HepG2 (cell line): ENCODE results near the gene CCDC91. TPM values are rescaled to one million over a fixed set of nuclear protein-coding genes. Genes with fewer than 3 reads are reported as not detected.

ENCODE experiments used
- ATAD3A ChIP-seq: sonication (generic); formaldehyde crosslinking; IDR thresholded peaks from 2 replicates; pipeline ENCODE4 v1.4.0; 2020; ENCODE audit warnings: missing genetic modification reagents
- BCLAF1 ChIP-seq: fragments of 450-650 bp; IDR thresholded peaks from 2 replicates; pipeline ENCODE4 v1.6.1; 2017; ENCODE audit warnings: mild to moderate bottlenecking
- BRCA1 ChIP-seq: sonication (generic); formaldehyde crosslinking; IDR thresholded peaks from 2 replicates; pipeline ENCODE4 v1.4.0; 2020; ENCODE audit warnings: missing genetic modification reagents
- CBX2 ChIP-seq, 2 experiments: fragments of 200-600 bp in 1 of 2; sonication (generic); formaldehyde crosslinking in 1 of 2; IDR thresholded peaks; 2 replicates each; pipeline versions ENCODE4 v1.7.0 to v1.8.1; 2018 to 2022; ENCODE audit warnings: low read depth in 2 of 2, low read length in 1 of 2, mild to moderate bottlenecking in 1 of 2, missing genetic modification reagents in 1 of 2
- MAZ ChIP-seq, 2 experiments: sonication (generic) in 1 of 2; formaldehyde crosslinking in 1 of 2; IDR thresholded peaks; 2 replicates each; pipeline versions ENCODE4 v1.5.0 to v1.6.1; 2012 to 2020; ENCODE audit warnings: low read depth in 2 of 2, mild to moderate bottlenecking in 2 of 2, borderline replicate concordance in 1 of 2, improper control_type of control experiment in 1 of 2, low read length in 1 of 2, missing genetic modification reagents in 1 of 2, moderate library complexity in 1 of 2
- MIXL1 ChIP-seq: IDR thresholded peaks from 2 replicates; pipeline ENCODE4 v1.6.1; 2016
- MTF1 ChIP-seq: sonication (generic); formaldehyde crosslinking; IDR thresholded peaks from 2 replicates; pipeline ENCODE4 v1.5.0; 2020; ENCODE audit warnings: missing genetic modification reagents
- MTF2 ChIP-seq: sonication (generic); formaldehyde crosslinking; IDR thresholded peaks from 2 replicates; pipeline ENCODE4 v1.5.0; 2020; ENCODE audit warnings: missing genetic modification reagents, borderline replicate concordance
- PAWR ChIP-seq: sonication (generic); formaldehyde crosslinking; IDR thresholded peaks from 2 replicates; pipeline ENCODE4 v1.4.0; 2020; ENCODE audit warnings: missing genetic modification reagents, mild to moderate bottlenecking, borderline replicate concordance
- PITX1 ChIP-seq: sonication (generic); formaldehyde crosslinking; IDR thresholded peaks from 2 replicates; pipeline ENCODE4 v1.5.1; 2020; ENCODE audit warnings: mild to moderate bottlenecking, missing genetic modification reagents
- PRDM10 ChIP-seq: sonication (generic); formaldehyde crosslinking; IDR thresholded peaks from 2 replicates; pipeline ENCODE4 v1.4.0; 2020; ENCODE audit warnings: low read depth, missing genetic modification reagents
- PRMT3 ChIP-seq: sonication (generic); formaldehyde crosslinking; IDR thresholded peaks from 2 replicates; pipeline ENCODE4 v1.8.1; 2022; ENCODE audit warnings: low read depth, mild to moderate bottlenecking, moderate library complexity, missing genetic modification reagents, borderline replicate concordance
- RBM39 ChIP-seq: fragments of 200-400 bp; formaldehyde crosslinking; IDR thresholded peaks from one replicate; pipeline ENCODE4 v1.6.1; 2018; ENCODE audit warnings: antibody characterized with exemption, mild to moderate bottlenecking, low read depth, low read length; ENCODE audit not compliant: poor library complexity, severe bottlenecking
- RFXAP ChIP-seq: sonication (generic); formaldehyde crosslinking; IDR thresholded peaks from 2 replicates; pipeline ENCODE4 v1.4.0; 2020; ENCODE audit warnings: missing genetic modification reagents, borderline replicate concordance
- RORA ChIP-seq: sonication (generic); formaldehyde crosslinking; IDR thresholded peaks from 2 replicates; pipeline ENCODE4 v1.5.0; 2020; ENCODE audit warnings: mild to moderate bottlenecking, missing genetic modification reagents, moderate library complexity
- ZBTB46 ChIP-seq: sonication (generic); formaldehyde crosslinking; IDR thresholded peaks from 2 replicates; pipeline ENCODE4 v1.4.0; 2020; ENCODE audit warnings: mild to moderate bottlenecking, missing genetic modification reagents, borderline replicate concordance
- ZFP36L1 ChIP-seq: sonication (generic); formaldehyde crosslinking; IDR thresholded peaks from 2 replicates; pipeline ENCODE4 v1.8.0; 2022; ENCODE audit warnings: mild to moderate bottlenecking, missing genetic modification reagents, moderate library complexity
- ZNF660 ChIP-seq: sonication (generic); formaldehyde crosslinking; IDR thresholded peaks from 2 replicates; pipeline ENCODE4 v1.5.1; 2020; ENCODE audit warnings: mild to moderate bottlenecking, low read depth, missing genetic modification reagents, borderline replicate concordance
- ZNF703 ChIP-seq: sonication (generic); formaldehyde crosslinking; IDR thresholded peaks from 2 replicates; pipeline ENCODE4 v1.5.1; 2020; ENCODE audit warnings: missing genetic modification reagents, mild to moderate bottlenecking, moderate library complexity, borderline replicate concordance
- ZNF839 ChIP-seq: sonication (generic); formaldehyde crosslinking; IDR thresholded peaks from 2 replicates; pipeline ENCODE4 v1.4.0; 2020; ENCODE audit warnings: missing genetic modification reagents, mild to moderate bottlenecking, borderline replicate concordance
- polyA plus RNA-seq, 8 experiments: library from polyadenylated mRNA; depleted of rRNA in 3 of 8; stranded (reverse) in 7 of 8; unstranded in 1 of 8; fragments of >200 nt; fragmentation: Illumina TruSeq in 4 of 8; extraction: Trizol in 4 of 8; gene quantifications; 2 replicates each; pipeline versions ENCODE4 v1.2.1 to v1.2.3, GENCODE V29; 2011 to 2016; ENCODE audit warnings: low read depth in 4 of 8, missing spikeins in 1 of 8, mixed read lengths in 1 of 8; ENCODE audit not compliant: insufficient read depth in 1 of 8
- total RNA-seq, 5 experiments: library from RNA; depleted of rRNA; stranded (reverse); fragments of >200 nt; fragmentation: Illumina TruSeq; extraction: Trizol; gene quantifications; 2 replicates each; pipeline ENCODE4 v1.2.3, GENCODE V29; 2016; ENCODE audit warnings: low read depth in 1 of 5

CCDC91 gene
- total and polyA plus RNA-seq, 2 of the 13 experiments (the other 11 are each of a cell fraction or from before 2014, with no cell fraction given): 9.8 to 15.8 TPM

GRCh38 chr12:28190321-28191050 is at the start of gene CCDC91 (continued):
- TF ChIP-seq MTF2 (peak; percentile 90), BCLAF1 (no peak), ATAD3A (CRISPR knock-in tag) (no peak; the same call in 1 of the 2 replicates), ZBTB46 (no peak), ZNF703 (CRISPR knock-in tag) (peak; percentile 52; the same call in 1 of the 2 replicates), RFXAP (peak; percentile 84), RBM39 (peak; percentile 64), ZFP36L1 (CRISPR knock-in tag) (peak; percentile 59; the same call in 1 of the 2 replicates), MIXL1 (CRISPR knock-in tag) (no peak), CBX2 (IDR thresholded peaks at IDR 0.05; ENCODE audit: low read depth, low read length) (no peak), CBX2 (CRISPR knock-in tag; IDR thresholded peaks at IDR 0.05; ENCODE audit: low read depth) (no peak; the same call in 1 of the 2 replicates), PITX1 (CRISPR knock-in tag) (peak; percentile 60; the same call in 1 of the 2 replicates), ZNF839 (CRISPR knock-in tag) (0 out of 2 replicates have a peak, but pooled peaks have one; percentile 56), MAZ (IDR thresholded peaks at IDR 0.05; ENCODE audit: borderline replicate concordance, low read depth, low read length) (no peak), MAZ (CRISPR knock-in tag; IDR thresholded peaks at IDR 0.05; ENCODE audit: low read depth) (peak; percentile 93), RORA (CRISPR knock-in tag) (no peak), PAWR (CRISPR knock-in tag) (no peak), PRMT3 (CRISPR knock-in tag) (peak; percentile 86; the same call in 1 of the 2 replicates), ZNF660 (no peak), MTF1 (peak; percentile 43; the same call in 1 of the 2 replicates), BRCA1 (CRISPR knock-in tag) (peak; percentile 88), PRDM10 (CRISPR knock-in tag) (no peak)
